Measurements from ENCODE around the gene LRRC42.

DNA sequence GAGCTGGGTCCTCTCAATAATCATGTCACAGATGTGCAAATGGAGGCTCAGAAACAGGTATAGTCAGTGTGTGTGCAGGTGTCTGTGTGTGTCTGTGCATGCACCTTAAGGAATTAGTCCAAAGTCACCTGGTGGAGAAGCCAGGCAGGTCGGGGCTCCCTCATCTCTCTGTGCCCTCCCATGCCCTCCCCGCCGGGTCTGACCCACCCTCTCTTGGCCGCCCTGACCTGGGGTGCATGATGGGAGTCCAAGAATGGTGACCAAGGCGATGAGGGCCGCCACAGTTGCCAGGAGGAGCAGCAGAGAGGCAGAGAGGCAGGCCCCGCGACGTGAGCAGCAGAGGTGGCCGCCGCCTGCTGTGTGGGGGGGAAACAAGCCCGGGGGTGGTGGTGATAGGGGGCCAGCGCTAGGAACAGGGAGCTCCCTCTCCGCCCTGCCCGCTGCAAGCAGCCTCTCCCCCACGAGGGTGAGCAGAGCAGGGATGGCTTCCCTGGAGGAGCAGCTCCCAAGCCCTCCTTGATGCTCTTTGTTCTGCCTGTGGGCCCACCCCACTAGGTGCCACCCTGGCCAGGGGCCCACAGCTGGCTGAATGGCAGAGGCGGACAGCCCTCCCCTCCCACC is 68.0 kb downstream of the LRRC42 start:
- TF ChIP-seq, protein P1, sequence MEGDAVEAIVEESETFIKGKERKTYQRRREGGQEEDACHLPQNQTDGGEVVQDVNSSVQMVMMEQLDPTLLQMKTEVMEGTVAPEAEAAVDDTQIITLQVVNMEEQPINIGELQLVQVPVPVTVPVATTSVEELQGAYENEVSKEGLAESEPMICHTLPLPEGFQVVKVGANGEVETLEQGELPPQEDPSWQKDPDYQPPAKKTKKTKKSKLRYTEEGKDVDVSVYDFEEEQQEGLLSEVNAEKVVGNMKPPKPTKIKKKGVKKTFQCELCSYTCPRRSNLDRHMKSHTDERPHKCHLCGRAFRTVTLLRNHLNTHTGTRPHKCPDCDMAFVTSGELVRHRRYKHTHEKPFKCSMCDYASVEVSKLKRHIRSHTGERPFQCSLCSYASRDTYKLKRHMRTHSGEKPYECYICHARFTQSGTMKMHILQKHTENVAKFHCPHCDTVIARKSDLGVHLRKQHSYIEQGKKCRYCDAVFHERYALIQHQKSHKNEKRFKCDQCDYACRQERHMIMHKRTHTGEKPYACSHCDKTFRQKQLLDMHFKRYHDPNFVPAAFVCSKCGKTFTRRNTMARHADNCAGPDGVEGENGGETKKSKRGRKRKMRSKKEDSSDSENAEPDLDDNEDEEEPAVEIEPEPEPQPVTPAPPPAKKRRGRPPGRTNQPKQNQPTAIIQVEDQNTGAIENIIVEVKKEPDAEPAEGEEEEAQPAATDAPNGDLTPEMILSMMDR (IDR thresholded peaks at IDR 0.05), result no peak
- TF ChIP-seq POLR2A (IDR thresholded peaks at IDR 0.05) (no peak), POLR2AphosphoS5 (IDR thresholded peaks at IDR 0.05) (no peak), EP300 (IDR thresholded peaks at IDR 0.05) (no peak)
